IMR-90 (cell line): ENCODE data around the gene FMN1. TPM values are rescaled to one million over a fixed set of nuclear protein-coding genes. Genes with fewer than 3 reads are reported as not detected.

Source experiments
- ATAC-seq: fragments of 200-7000 bp; cut with Tn5 transposase; 2 replicates; pipeline ENCODE4 v1.9.1; 2020; ENCODE audit warnings: low read depth, mild to moderate bottlenecking, moderate library complexity
- BruUV-seq: library from RNA; stranded (reverse); fragments of 400-500 nt; replicated peaks from 2 replicates; lab custom pipeline; 2021; lab: Mats Ljungman, UMichigan
- CTCF ChIA-PET: fragments of 300-600 bp; formaldehyde crosslinking; extraction: SDS; loops from one replicate; lab custom pipeline; 2021; ENCODE audit warnings: antibody characterized with exemption; lab: Yijun Ruan, JAX
- POLR2A ChIA-PET: fragments of 300-600 bp; sonication (Branson Sonifier 250); formaldehyde crosslinking; loops from one replicate; lab custom pipeline; 2022; ENCODE audit warnings: antibody characterized with exemption; ENCODE audit not compliant: unreplicated experiment; lab: Charles Lee
- DNase-seq: peaks from one replicate; pipeline ENCODE4 v3.0.0; 2013
- H2AFZ ChIP-seq: replicated peaks from 2 replicates; pipeline ENCODE3; 2013; ENCODE audit warnings: low read length, mild to moderate bottlenecking; ENCODE audit not compliant: poor library complexity
- H2AK5ac ChIP-seq: 2 replicates; pipeline ENCODE4 v1.6.1; 2013; ENCODE audit warnings: low read depth, low read length, inconsistent platforms
- H2AK9ac ChIP-seq: replicated peaks from 2 replicates; pipeline ENCODE3; 2013; ENCODE audit warnings: mild to moderate bottlenecking, low read depth, low read length, moderate library complexity; ENCODE audit not compliant: poor library complexity
- H2BK120ac ChIP-seq: 2 replicates; pipeline ENCODE4 v1.6.1; 2013; ENCODE audit warnings: low read depth, low read length, inconsistent platforms
- H2BK15ac ChIP-seq: 3 replicates; pipeline ENCODE4 v1.6.1; 2013; ENCODE audit warnings: low read depth, low read length, inconsistent platforms
- H2BK20ac ChIP-seq: 2 replicates; pipeline ENCODE4 v1.6.1; 2013; ENCODE audit warnings: low read depth, mild to moderate bottlenecking, inconsistent platforms, low read length, moderate library complexity
- H2BK5ac ChIP-seq: 2 replicates; pipeline ENCODE4 v1.6.1; 2013; ENCODE audit warnings: mild to moderate bottlenecking, low read depth, low read length, inconsistent platforms; ENCODE audit not compliant: poor library complexity, severe bottlenecking
- H3K14ac ChIP-seq: replicated peaks from 2 replicates; pipeline ENCODE4 v1.6.1; 2013; ENCODE audit warnings: low read depth, low read length, inconsistent platforms
- H3K18ac ChIP-seq: 2 replicates; pipeline ENCODE4 v1.6.1; 2013; ENCODE audit warnings: low read depth, low read length, control low read depth
- H3K23ac ChIP-seq: 2 replicates; pipeline ENCODE4 v1.6.1; 2013; ENCODE audit warnings: low read depth, low read length, inconsistent platforms
- H3K27ac ChIP-seq: 2 replicates; pipeline ENCODE4 v1.5.1; 2013; ENCODE audit warnings: mild to moderate bottlenecking, control low read depth, low read length; ENCODE audit not compliant: insufficient read depth
- H3K27me3 ChIP-seq: 2 replicates; pipeline ENCODE4 v1.6.1; 2013; ENCODE audit warnings: low read length; ENCODE audit not compliant: control insufficient read depth, insufficient read depth
- H3K36me3 ChIP-seq: 2 replicates; pipeline ENCODE4 v1.6.1; 2013; ENCODE audit warnings: low read length, mixed read lengths; ENCODE audit not compliant: control insufficient read depth, insufficient read depth
- H3K4ac ChIP-seq: 2 replicates; pipeline ENCODE4 v1.6.1; 2013; ENCODE audit warnings: low read depth, low read length, inconsistent platforms
- H3K4me1 ChIP-seq: 2 replicates; pipeline ENCODE4 v1.6.1; 2013; ENCODE audit warnings: low read length, mixed read lengths; ENCODE audit not compliant: control insufficient read depth, insufficient read depth
- H3K4me2 ChIP-seq: 2 replicates; pipeline ENCODE4 v1.6.1; 2013; ENCODE audit warnings: low read depth, mild to moderate bottlenecking, control low read depth, low read length, moderate library complexity
- H3K4me3 ChIP-seq: 2 replicates; pipeline ENCODE4 v1.5.1; 2013; ENCODE audit warnings: low read depth, mild to moderate bottlenecking, control low read depth, low read length, moderate library complexity; ENCODE audit not compliant: insufficient read depth
- H3K56ac ChIP-seq: 2 replicates; pipeline ENCODE4 v1.6.1; 2013; ENCODE audit warnings: low read length, inconsistent platforms; ENCODE audit not compliant: insufficient read depth; ENCODE audit errors: extremely low read depth
- H3K79me1 ChIP-seq, 2 experiments: 2 replicates each; pipeline ENCODE4 v1.6.1; 2013; ENCODE audit warnings: low read length in 2 of 2, inconsistent platforms in 1 of 2, low read depth in 1 of 2
- H3K9ac ChIP-seq: 2 replicates; pipeline ENCODE4 v1.6.1; 2013; ENCODE audit warnings: low read depth, low read length, control low read depth
- H3K9me1 ChIP-seq: 2 replicates; pipeline ENCODE4 v1.6.1; 2013; ENCODE audit warnings: low read length, inconsistent platforms; ENCODE audit not compliant: insufficient read depth
- H3K9me3 ChIP-seq: 2 replicates; pipeline ENCODE4 v1.6.1; 2013; ENCODE audit warnings: low read length; ENCODE audit not compliant: control insufficient read depth, insufficient read depth
- H4K20me1 ChIP-seq: 2 replicates; pipeline ENCODE4 v1.6.1; 2013; ENCODE audit warnings: low read length, inconsistent platforms; ENCODE audit not compliant: insufficient read depth
- H4K5ac ChIP-seq: 2 replicates; pipeline ENCODE4 v1.6.1; 2013; ENCODE audit warnings: mild to moderate bottlenecking, low read depth, low read length, control low read depth
- H4K8ac ChIP-seq, 2 experiments: 2 replicates each; pipeline ENCODE4 v1.6.1; 2013; ENCODE audit warnings: low read depth in 2 of 2, low read length in 2 of 2, control low read depth in 1 of 2, inconsistent platforms in 1 of 2
- H4K91ac ChIP-seq: 2 replicates; pipeline ENCODE4 v1.6.1; 2013; ENCODE audit warnings: low read depth, low read length, inconsistent platforms; ENCODE audit not compliant: insufficient read depth
- BHLHE40 ChIP-seq: fragments of 150-350 bp; IDR thresholded peaks from 2 replicates; pipeline ENCODE4 v1.6.1; 2016; ENCODE audit warnings: mild to moderate bottlenecking, low read depth, low read length
- CEBPB ChIP-seq: IDR thresholded peaks from 2 replicates; pipeline ENCODE4 v1.6.1; 2012; ENCODE audit warnings: low read depth, low read length, improper control_type of control experiment
- CHD1 ChIP-seq: IDR thresholded peaks from 2 replicates; pipeline ENCODE4 v1.6.1; 2012; ENCODE audit warnings: low read depth, low read length, improper control_type of control experiment
- CTCF ChIP-seq: conservative IDR thresholded peaks from 2 replicates; pipeline ENCODE4 v1.5.1; 2012; ENCODE audit warnings: mild to moderate bottlenecking, low read depth, low read length, improper control_type of control experiment
- FOS ChIP-seq: fragments of 150-350 bp; IDR thresholded peaks from 2 replicates; pipeline ENCODE4 v1.6.1; 2016; ENCODE audit warnings: low read depth, low read length
- MAFK ChIP-seq: IDR thresholded peaks from 2 replicates; pipeline ENCODE4 v1.6.1; 2012; ENCODE audit warnings: low read depth, low read length, improper control_type of control experiment
- MXI1 ChIP-seq: IDR thresholded peaks from 2 replicates; pipeline ENCODE4 v1.6.1; 2012; ENCODE audit warnings: low read depth, mild to moderate bottlenecking, low read length, moderate library complexity, borderline replicate concordance
- RAD21 ChIP-seq: IDR thresholded peaks from 2 replicates; pipeline ENCODE4 v1.6.1; 2012; ENCODE audit warnings: low read length, improper control_type of control experiment
- RCOR1 ChIP-seq: IDR thresholded peaks from 2 replicates; pipeline ENCODE4 v1.6.1; 2012; ENCODE audit warnings: mild to moderate bottlenecking, low read length, improper control_type of control experiment; ENCODE audit not compliant: insufficient replicate concordance
- RFX5 ChIP-seq: IDR thresholded peaks from 2 replicates; pipeline ENCODE4 v1.8.0; 2012; ENCODE audit warnings: low read depth, mild to moderate bottlenecking, low read length, moderate library complexity
- SMC3 ChIP-seq: fragments of 150-350 bp; IDR thresholded peaks from 2 replicates; pipeline ENCODE4 v1.6.1; 2016; ENCODE audit warnings: low read depth, mild to moderate bottlenecking, antibody characterized with exemption, low read length, moderate library complexity
- WGBS, 2 experiments: methylation state at CpG; one replicate each; pipeline versions ENCODE4 v1.1.5 to v1.1.7; 2013; ENCODE audit warnings: missing lambda C conversion rate in 2 of 2; ENCODE audit not compliant: insufficient read length in 1 of 2; ENCODE audit errors: extremely low coverage in 2 of 2; 5-methylcytosine and 5-hydroxymethylcytosine counted together
- dilution Hi-C: fragments of 300-500 bp; cut with HindIII; formaldehyde crosslinking; loops from one replicate; pipeline ENCODE4 v1.14.3; 2018; ENCODE audit warnings: low sequenced_read_pairs; ENCODE audit not compliant: unreplicated experiment
- in situ Hi-C: fragments of 300-500 bp; cut with MboI; formaldehyde crosslinking; loops from 3 replicates; pipeline ENCODE4 v1.14.3; 2019; ENCODE audit warnings: low sequenced_read_pairs, inconsistent platforms, mixed read lengths
- intact Hi-C: fragments of 100-400 bp; cut with micrococcal nuclease; formaldehyde crosslinking; loops from 2 replicates; pipeline ENCODE4 v1.10.0; 2022
- polyA plus RNA-seq, 3 experiments: library from polyadenylated mRNA; depleted of rRNA; stranded (reverse); fragments of >200 nt; gene quantifications; 2 replicates each; pipeline ENCODE4 v1.2.3, GENCODE V29; 2012; ENCODE audit warnings: low replicate concordance in 1 of 3
- total RNA-seq: library from RNA; depleted of rRNA; stranded (reverse); fragments of >200 nt; gene quantifications from 2 replicates; pipeline ENCODE4 v1.2.3, GENCODE V29; 2012
- TF ChIP-seq, protein P1 (sequence below): fragments of 150-350 bp; IDR thresholded peaks from 2 replicates; pipeline ENCODE4 v1.6.1; 2017; ENCODE audit warnings: mild to moderate bottlenecking, antibody characterized with exemption, low read length, low read depth

Gene FMN1
- total and polyA plus RNA-seq, 2 of the 4 experiments (the other 2 are of a cell fraction): 7.3 to 17.6 TPM

DNA sequence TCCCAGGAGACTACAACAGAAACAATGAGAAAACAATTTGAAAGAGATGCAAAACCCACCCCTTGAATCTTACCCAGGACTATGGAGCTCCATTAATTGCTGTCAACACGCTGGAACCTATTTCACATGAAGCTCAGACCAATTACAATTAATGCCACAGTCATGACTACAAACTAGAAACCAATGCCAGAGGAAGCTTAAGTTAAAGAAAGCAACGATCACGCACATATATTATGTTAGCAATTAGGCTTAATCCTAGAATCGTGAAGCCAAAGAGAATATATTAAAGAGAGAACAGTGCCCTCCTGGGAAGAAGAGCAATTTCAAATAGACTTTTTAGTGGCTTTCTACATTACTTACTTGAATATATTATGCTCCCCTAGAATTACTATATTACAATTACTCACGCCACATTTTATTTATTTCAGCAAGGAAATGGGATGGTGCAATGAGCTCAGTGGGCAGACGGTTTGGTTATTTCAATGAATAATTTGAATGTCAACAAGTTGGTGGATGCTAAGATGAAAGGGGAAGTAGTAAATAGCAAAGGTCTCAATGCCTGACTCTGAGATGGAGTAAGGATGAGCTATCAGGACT lies 351.2 kb downstream of the FMN1 start:
- H2AK9ac ChIP-seq: no peak overlapping the region
- H3K36me3 ChIP-seq: no peaks in the 10 kb centered on the region; the same call in 1 of the 2 replicates
- H2BK15ac ChIP-seq: peak overlapping the region; percentile 43; the same call in 2 of the 3 replicates
- peak overlapping the region; percentile 28 for H3K18ac ChIP-seq
- no peaks in the 10 kb centered on the region for H4K20me1 ChIP-seq
- ATAC-seq: no peak
- H2AFZ ChIP-seq: no peak overlapping the region
- no peak overlapping the region; the same call in 1 of the 2 replicates for H3K4me2 ChIP-seq
- POLR2A ChIA-PET: no interaction called here
- H3K4me1 ChIP-seq: peaks cover 14% of the 10 kb centered on the region
- in situ Hi-C loops (loop anchor here (10.0 kb wide), 1 partner anchor 271 kb away; no protein-coding TSS in a partner anchor), dilution Hi-C loops (no loop called here), intact Hi-C loops (loop anchor here (5.0 kb wide), 2 partner anchors 121 to 181 kb away; no protein-coding TSS in a partner anchor)
- peak overlapping the region; percentile 28 to 81; a peak in 3 of 4 replicates for H4K8ac ChIP-seq
- no peak overlapping the region; the same call in 1 of the 2 replicates for H3K9ac ChIP-seq
- H3K23ac ChIP-seq: peak overlapping the region; percentile 72; the same call in 1 of the 2 replicates
- CTCF ChIA-PET: interaction anchor here (0.6 to 2.7 kb wide), 14 partner anchors 8 to 243 kb away, joined by 3 to 14 read pairs (median 4); no protein-coding TSS in a partner anchor
- peak overlapping the region; percentile 81 for H3K14ac ChIP-seq
- H4K91ac ChIP-seq: peak overlapping the region; percentile 79
- H3K27me3 ChIP-seq: no peaks in the 10 kb centered on the region
- peak overlapping the region; percentile 94 for H2BK20ac ChIP-seq
- H3K4ac ChIP-seq: peak overlapping the region; percentile 82
- H4K5ac ChIP-seq: peak overlapping the region; percentile 23; the same call in 1 of the 2 replicates
- peak overlapping the region; percentile 81 for H2AK5ac ChIP-seq
- peak overlapping the region; percentile 84 for H2BK120ac ChIP-seq
- H3K9me1 ChIP-seq: peaks cover 14% of the 10 kb centered on the region
- no peak for TF ChIP-seq FOS
- TF ChIP-seq RAD21: no peak
- no peak for TF ChIP-seq MXI1
- no peak for TF ChIP-seq CTCF
- TF ChIP-seq RCOR1: no peak
- TF ChIP-seq CEBPB: peak; percentile 65
- TF ChIP-seq, protein P1, sequence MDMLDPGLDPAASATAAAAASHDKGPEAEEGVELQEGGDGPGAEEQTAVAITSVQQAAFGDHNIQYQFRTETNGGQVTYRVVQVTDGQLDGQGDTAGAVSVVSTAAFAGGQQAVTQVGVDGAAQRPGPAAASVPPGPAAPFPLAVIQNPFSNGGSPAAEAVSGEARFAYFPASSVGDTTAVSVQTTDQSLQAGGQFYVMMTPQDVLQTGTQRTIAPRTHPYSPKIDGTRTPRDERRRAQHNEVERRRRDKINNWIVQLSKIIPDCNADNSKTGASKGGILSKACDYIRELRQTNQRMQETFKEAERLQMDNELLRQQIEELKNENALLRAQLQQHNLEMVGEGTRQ: no peak
- no peak for TF ChIP-seq BHLHE40
- peak; percentile 16; the same call in 1 of the 2 replicates for TF ChIP-seq SMC3
- TF ChIP-seq CHD1: no peak
- no peak for TF ChIP-seq MAFK
- TF ChIP-seq RFX5: no peak
- WGBS, 2 experiments: 0% methylated on average over 1 of the region's 6 CpGs; no CpG with 5 or more reads in 1 of the 2 experiments
- H2BK5ac ChIP-seq: peak overlapping the region; percentile 96
- no peak overlapping the region for H3K4me3 ChIP-seq
- no TSS peak for BruUV-seq
- peak overlapping the region; percentile 36; the same call in 1 of the 2 replicates for H3K27ac ChIP-seq
- DNase-seq: no peak
- peak overlapping the region; percentile 57; the same call in 1 of the 2 replicates for H3K56ac ChIP-seq
- peaks cover 2% of the 10 kb centered on the region; the same call in 1 of the 2 replicates for H3K9me3 ChIP-seq
- H3K79me1 ChIP-seq: peaks cover 39 to 63% of the 10 kb centered on the region in 2 experiments
